RKO (cell line): ENCODE data around the gene POLR2A.
"Not testable (repeated sequence)": the region's sequence is repeated elsewhere in the genome, so short reads cannot be mapped to it uniquely, and the experiment has no call there.

Experiments
- DNase-seq: peaks from one replicate; pipeline ENCODE4 v3.0.0-alpha.2; 2016; ENCODE audit warnings: low spot score

POLR2A gene

GRCh38 chr17:7460850-7461660 is 23.1 kb upstream of the POLR2A start:
- no peak for DNase-seq

GRCh38 chr17:7462474-7463371 is 21.4 kb upstream of the POLR2A start:
- no peak for DNase-seq

- DNase-seq, result no peak
Measured at GRCh38 chr17:7463372-7463846, 20.8 kb upstream of the POLR2A start.

GRCh38 chr17:7464081-7464480 is 20.1 kb upstream of the POLR2A start:
- DNase-seq, result no peak

GRCh38 chr17:7465597-7466275 is 18.4 kb upstream of the POLR2A start:
- no peak for DNase-seq

GRCh38 chr17:7466318-7466638 is 17.9 kb upstream of the POLR2A start:
- DNase-seq, result no peak

- DNase-seq, result peak; percentile 63
Measured at GRCh38 chr17:7466639-7467341, 17.4 kb upstream of the POLR2A start.

GRCh38 chr17:7467498-7467897 is 16.7 kb upstream of the POLR2A start:
- DNase-seq, result no peak

- DNase-seq, result no peak
Measured at GRCh38 chr17:7468290-7468689, 15.9 kb upstream of the POLR2A start.

GRCh38 chr17:7468804-7469389 is 15.3 kb upstream of the POLR2A start:
- DNase-seq, result no peak

- not testable (repeated sequence) for DNase-seq
Measured at GRCh38 chr17:7469843-7470242, 14.3 kb upstream of the POLR2A start.

GRCh38 chr17:7470457-7470973 is 13.7 kb upstream of the POLR2A start:
- DNase-seq, result not testable (repeated sequence)

- DNase-seq, result no peak
Measured at GRCh38 chr17:7471729-7472128, 12.4 kb upstream of the POLR2A start.

GRCh38 chr17:7474767-7475166 is 9.4 kb upstream of the POLR2A start:
- not testable (repeated sequence) for DNase-seq

GRCh38 chr17:7475764-7476422 is 8.3 kb upstream of the POLR2A start:
- no peak for DNase-seq

GRCh38 chr17:7476494-7476893 is 7.7 kb upstream of the POLR2A start:
- peak; percentile 37 for DNase-seq

- no peak for DNase-seq
Measured at GRCh38 chr17:7476951-7477350, 7.2 kb upstream of the POLR2A start.

GRCh38 chr17:7477392-7478275 is 6.5 kb upstream of the POLR2A start:
- no peak for DNase-seq
